PFSK-1 (cell line): ENCODE measurements around the gene RBMS3.

Experiments
- FOXP2 ChIP-seq: optimal IDR thresholded peaks from 2 replicates; pipeline ENCODE3; 2011; ENCODE audit warnings: borderline replicate concordance, control low read depth, inconsistent platforms; ENCODE audit not compliant: insufficient read depth; ENCODE audit errors: extremely low read length, extremely low read depth
- POLR2AphosphoS5 ChIP-seq: IDR thresholded peaks from 2 replicates; pipeline ENCODE4 v1.6.1; 2012; ENCODE audit warnings: low read depth, mild to moderate bottlenecking, control low read depth, low read length, moderate library complexity
- REST ChIP-seq, 2 experiments: IDR thresholded peaks; 2 replicates each; pipeline versions ENCODE4 v1.6.1 to v1.8.0; 2011 to 2012; ENCODE audit warnings: low read depth in 2 of 2, low read length in 2 of 2, control low read depth in 1 of 2, inconsistent platforms in 1 of 2, mild to moderate bottlenecking in 1 of 2, moderate library complexity in 1 of 2; ENCODE audit not compliant: insufficient read depth in 1 of 2
- SIN3A ChIP-seq: IDR thresholded peaks from 2 replicates; pipeline ENCODE4 v1.6.1; 2012; ENCODE audit warnings: mild to moderate bottlenecking, low read length, moderate library complexity, borderline replicate concordance; ENCODE audit not compliant: insufficient read depth
- TAF1 ChIP-seq: IDR thresholded peaks from 2 replicates; pipeline ENCODE4 v1.6.1; 2012; ENCODE audit warnings: low read length, control low read depth, borderline replicate concordance; ENCODE audit not compliant: insufficient read depth

DNA sequence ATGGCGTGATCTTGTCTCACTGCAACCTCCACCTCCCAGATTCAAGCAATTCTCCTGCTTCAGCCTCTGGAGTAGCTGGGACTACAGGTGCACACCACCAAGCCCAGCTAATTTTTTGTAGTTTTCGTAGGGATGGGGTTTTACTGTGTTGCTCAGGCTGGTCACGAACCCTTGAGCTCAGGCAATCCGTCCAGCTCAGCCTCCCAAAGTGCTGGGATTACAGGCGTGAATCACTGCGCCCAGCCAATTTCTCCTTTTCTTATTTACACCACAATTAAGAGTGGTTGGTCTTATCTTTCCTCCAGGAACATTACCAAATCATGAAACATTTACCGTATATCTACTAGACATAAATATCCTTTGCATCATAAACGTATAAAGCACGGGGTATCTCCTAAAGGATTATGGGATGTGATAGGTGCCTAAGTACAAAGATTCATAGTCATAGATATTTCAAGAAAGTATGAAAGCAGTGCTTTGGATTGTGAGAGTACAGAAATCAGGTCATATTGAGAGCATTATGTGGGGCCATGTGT is 194.5 kb downstream of the RBMS3 start:
- TF ChIP-seq POLR2AphosphoS5 (no peak), REST (IDR thresholded peaks at IDR 0.05; ENCODE audit: insufficient read depth in 1 of 2, low read depth in 2 of 2, low read length in 2 of 2) (no peak), SIN3A (no peak), FOXP2 (no peak), TAF1 (no peak)
